HCT116 (cell line): ENCODE results near the gene MED25. TPM values are rescaled to one million over a fixed set of nuclear protein-coding genes. Genes with fewer than 3 reads are reported as not detected.

Experiments
- ATAC-seq: fragments of 200-7000 bp; cut with Tn5 transposase; 2 replicates; pipeline ENCODE4 v1.9.1; 2020; ENCODE audit warnings: mild to moderate bottlenecking, moderate library complexity
- BruUV-seq: library from RNA; stranded (reverse); fragments of 400-500 nt; replicated peaks from 2 replicates; lab custom pipeline; 2021; lab: Mats Ljungman, UMichigan
- CTCF ChIA-PET: fragments of 300-600 bp; sonication (Branson Sonifier 250); formaldehyde crosslinking; loops from one replicate; lab custom pipeline; 2021; ENCODE audit warnings: antibody characterized with exemption; lab: Charles Lee
- POLR2A ChIA-PET: fragments of 300-600, 350-600 bp; sonication (Branson Sonifier 250); formaldehyde crosslinking; loops from one replicate; lab custom pipeline; 2021; ENCODE audit warnings: antibody characterized with exemption; lab: Charles Lee
- RAD21 ChIA-PET, 2 experiments: fragments of 300-600 bp; sonication (Branson Sonifier 250); formaldehyde crosslinking; loops; one replicate each; lab custom pipeline; 2023; ENCODE audit warnings: low total read pairs in 2 of 2; ENCODE audit not compliant: uncharacterized antibody in 2 of 2, unreplicated experiment in 2 of 2, low non-redundant PET in 1 of 2; lab: Charles Lee
- DNase-seq: peaks from one replicate; pipeline ENCODE4 v3.0.0-alpha.2; 2010; ENCODE audit warnings: low read depth, low spot score
- H2AFZ ChIP-seq: fragments of 200-600 bp; shearing (Covaris generic), sonication (generic); 2 replicates; pipeline ENCODE4 v1.6.1; 2017; ENCODE audit warnings: low read depth, mixed run types, mixed read lengths, antibody characterized with exemption, low read length; ENCODE audit not compliant: poor library complexity, severe bottlenecking
- H3K27ac ChIP-seq: 2 replicates; pipeline ENCODE4 v1.5.1; 2012; ENCODE audit warnings: low read depth, low read length
- H3K27me3 ChIP-seq: fragments of 200-600 bp; sonication (generic); 2 replicates; pipeline ENCODE4 v1.6.1; 2016; ENCODE audit warnings: mixed run types, low read length, mixed read lengths; ENCODE audit not compliant: insufficient read depth
- H3K36me3 ChIP-seq, 2 experiments: fragments of 200-500 bp in 1 of 2; fragments of 200-600 bp in 1 of 2; sonication (Bioruptor generic) in 1 of 2; sonication (generic) in 1 of 2; 2 replicates each; pipeline versions ENCODE4 v1.5.1 to v1.6.1; 2014 to 2016; ENCODE audit warnings: low read length in 2 of 2, inconsistent platforms in 1 of 2, mixed read lengths in 1 of 2, mixed run types in 1 of 2; ENCODE audit not compliant: insufficient read depth in 2 of 2, control insufficient read depth in 1 of 2
- H3K4me1 ChIP-seq, 2 experiments: fragments of 200-600 bp in 1 of 2; sonication (generic) in 1 of 2; 2 replicates each; pipeline versions ENCODE4 v1.5.1 to v1.6.1; 2012 to 2017; ENCODE audit warnings: low read length in 2 of 2, inconsistent platforms in 1 of 2, mild to moderate bottlenecking in 1 of 2, mixed read lengths in 1 of 2, mixed run types in 1 of 2, moderate library complexity in 1 of 2; ENCODE audit not compliant: insufficient read depth in 2 of 2, control insufficient read depth in 1 of 2
- H3K4me2 ChIP-seq: fragments of 200-600 bp; sonication (generic); 2 replicates; pipeline ENCODE4 v1.6.1; 2017; ENCODE audit warnings: mixed run types, low read length, mixed read lengths
- H3K4me3 ChIP-seq, 2 experiments: fragments of 200-600 bp in 1 of 2; sonication (generic) in 1 of 2; replicated peaks in 1 of 2; 2 replicates each; pipeline ENCODE4 v1.5.1; 2011 to 2016; ENCODE audit warnings: low read length in 2 of 2, control low read depth in 1 of 2, low read depth in 1 of 2, mild to moderate bottlenecking in 1 of 2, mixed read lengths in 1 of 2, mixed run types in 1 of 2
- H3K79me2 ChIP-seq: fragments of 200-600 bp; sonication (generic); 2 replicates; pipeline ENCODE4 v1.6.1; 2017; ENCODE audit warnings: mild to moderate bottlenecking, mixed run types, low read length, moderate library complexity, mixed read lengths; ENCODE audit not compliant: insufficient read depth
- H3K9ac ChIP-seq: fragments of 200-600 bp; sonication (generic); 2 replicates; pipeline ENCODE4 v1.6.1; 2016; ENCODE audit warnings: low read length, mixed read lengths
- H3K9me2 ChIP-seq: fragments of 200-600 bp; sonication (generic), shearing (Covaris generic); 2 replicates; pipeline ENCODE4 v1.6.1; 2017; ENCODE audit warnings: mixed run types, mild to moderate bottlenecking, moderate library complexity; ENCODE audit not compliant: insufficient read depth
- H3K9me3 ChIP-seq, 2 experiments: fragments of 200-500 bp in 1 of 2; fragments of 200-600 bp in 1 of 2; sonication (Bioruptor generic) in 1 of 2; sonication (generic) in 1 of 2; 2 replicates each; pipeline ENCODE4 v1.6.1; 2014 to 2017; ENCODE audit warnings: low read length in 2 of 2, mixed read lengths in 2 of 2, inconsistent platforms in 1 of 2, low read depth in 1 of 2, mild to moderate bottlenecking in 1 of 2, mixed run types in 1 of 2, moderate library complexity in 1 of 2; ENCODE audit not compliant: control insufficient read depth in 1 of 2, insufficient read depth in 1 of 2
- H4K20me1 ChIP-seq: fragments of 200-600 bp; sonication (generic), shearing (Covaris generic); 2 replicates; pipeline ENCODE4 v1.6.1; 2017; ENCODE audit warnings: mixed run types, mild to moderate bottlenecking, moderate library complexity; ENCODE audit not compliant: insufficient read depth
- ELF1 ChIP-seq: IDR thresholded peaks from 2 replicates; pipeline ENCODE4 v1.6.1; 2012; ENCODE audit warnings: low read depth, borderline replicate concordance
- EZH2phosphoT487 ChIP-seq: fragments of 200-600 bp; IDR thresholded peaks from 2 replicates; pipeline ENCODE4 v1.6.1; 2018; ENCODE audit warnings: antibody characterized with exemption, borderline replicate concordance
- TCF7L2 ChIP-seq: IDR thresholded peaks from 2 replicates; pipeline ENCODE4 v1.7.0; 2011; ENCODE audit warnings: borderline replicate concordance, inconsistent platforms; ENCODE audit not compliant: insufficient read depth, insufficient read length; ENCODE audit errors: extremely low read depth
- ZFX ChIP-seq: fragments of 450-650 bp; IDR thresholded peaks from 2 replicates; pipeline ENCODE4 v1.6.1; 2017
- intact Hi-C: fragments of 100-400 bp; cut with micrococcal nuclease; formaldehyde crosslinking; loops from 2 replicates; pipeline ENCODE4 v1.10.0; 2022
- total RNA-seq: library from RNA; stranded (reverse); gene quantifications from one replicate; pipeline ENCODE4 v1.2.1, GENCODE V29; 2021; ENCODE audit not compliant: unreplicated experiment
- TF ChIP-seq, protein P1 (sequence below): IDR thresholded peaks from 2 replicates; pipeline ENCODE4 v1.6.1; 2012
- TF ChIP-seq, protein P2 (sequence below): IDR thresholded peaks from 2 replicates; pipeline ENCODE4 v1.6.1; 2012
- TF ChIP-seq, protein P3 (sequence below): IDR thresholded peaks from 2 replicates; pipeline ENCODE4 v1.6.1; 2011; ENCODE audit warnings: mild to moderate bottlenecking, low read length, moderate library complexity; ENCODE audit not compliant: insufficient replicate concordance; ENCODE audit errors: extremely low read depth

MED25 gene
- total RNA-seq, 1 experiment from 2014 or later: 77.7 TPM

DNA sequence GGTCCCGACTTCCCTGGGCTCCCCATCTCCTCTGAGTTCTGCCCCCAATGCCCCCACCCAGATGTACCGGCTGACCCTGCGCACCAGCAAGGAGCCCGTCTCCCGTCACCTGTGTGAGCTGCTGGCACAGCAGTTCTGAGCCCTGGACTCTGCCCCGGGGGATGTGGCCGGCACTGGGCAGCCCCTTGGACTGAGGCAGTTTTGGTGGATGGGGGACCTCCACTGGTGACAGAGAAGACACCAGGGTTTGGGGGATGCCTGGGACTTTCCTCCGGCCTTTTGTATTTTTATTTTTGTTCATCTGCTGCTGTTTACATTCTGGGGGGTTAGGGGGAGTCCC is 11.5 kb upstream of the MED25 start:
- Histone ChIP-seq H3K4me3 (no peak overlapping the region), H3K4me1 (peaks cover 4 to 34% of the 10 kb centered on the region in 2 experiments; a peak in 3 of 4 replicates), H3K36me3 (peaks cover 0 to 3% of the 10 kb centered on the region in 2 experiments; a peak in 3 of 4 replicates), H4K20me1 (no peaks in the 10 kb centered on the region), H3K9me2 (no peaks in the 10 kb centered on the region), H3K9me3 (no peaks in the 10 kb centered on the region), H3K27me3 (no peaks in the 10 kb centered on the region), H2AFZ (no peak overlapping the region), H3K9ac (no peak overlapping the region), H3K79me2 (no peaks in the 10 kb centered on the region), H3K27ac (no peak overlapping the region), H3K4me2 (no peak overlapping the region)
- no TSS peak for BruUV-seq
- ChIA-PET RAD21 (no interaction called here), POLR2A (no interaction called here), CTCF (no interaction called here)
- TF ChIP-seq TCF7L2 (no peak), ELF1 (no peak), ZFX (no peak), EZH2phosphoT487 (no peak)
- TF ChIP-seq, protein P1, sequence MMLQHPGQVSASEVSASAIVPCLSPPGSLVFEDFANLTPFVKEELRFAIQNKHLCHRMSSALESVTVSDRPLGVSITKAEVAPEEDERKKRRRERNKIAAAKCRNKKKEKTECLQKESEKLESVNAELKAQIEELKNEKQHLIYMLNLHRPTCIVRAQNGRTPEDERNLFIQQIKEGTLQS: no peak
- TF ChIP-seq, protein P2, sequence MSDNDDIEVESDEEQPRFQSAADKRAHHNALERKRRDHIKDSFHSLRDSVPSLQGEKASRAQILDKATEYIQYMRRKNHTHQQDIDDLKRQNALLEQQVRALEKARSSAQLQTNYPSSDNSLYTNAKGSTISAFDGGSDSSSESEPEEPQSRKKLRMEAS: no peak
- TF ChIP-seq, protein P3, sequence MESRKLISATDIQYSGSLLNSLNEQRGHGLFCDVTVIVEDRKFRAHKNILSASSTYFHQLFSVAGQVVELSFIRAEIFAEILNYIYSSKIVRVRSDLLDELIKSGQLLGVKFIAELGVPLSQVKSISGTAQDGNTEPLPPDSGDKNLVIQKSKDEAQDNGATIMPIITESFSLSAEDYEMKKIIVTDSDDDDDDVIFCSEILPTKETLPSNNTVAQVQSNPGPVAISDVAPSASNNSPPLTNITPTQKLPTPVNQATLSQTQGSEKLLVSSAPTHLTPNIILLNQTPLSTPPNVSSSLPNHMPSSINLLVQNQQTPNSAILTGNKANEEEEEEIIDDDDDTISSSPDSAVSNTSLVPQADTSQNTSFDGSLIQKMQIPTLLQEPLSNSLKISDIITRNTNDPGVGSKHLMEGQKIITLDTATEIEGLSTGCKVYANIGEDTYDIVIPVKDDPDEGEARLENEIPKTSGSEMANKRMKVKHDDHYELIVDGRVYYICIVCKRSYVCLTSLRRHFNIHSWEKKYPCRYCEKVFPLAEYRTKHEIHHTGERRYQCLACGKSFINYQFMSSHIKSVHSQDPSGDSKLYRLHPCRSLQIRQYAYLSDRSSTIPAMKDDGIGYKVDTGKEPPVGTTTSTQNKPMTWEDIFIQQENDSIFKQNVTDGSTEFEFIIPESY: no peak
- no peak for ATAC-seq
- intact Hi-C loops: loop anchor here (5.0 kb wide), 1 partner anchor 39 kb away; the partner anchor contains the start of gene AP2A1
- DNase-seq: no peak
